Lung microvascular endothelial cell (primary cell): Measurements from ENCODE around the gene MCRIP2. TPM values are rescaled to one million over a fixed set of nuclear protein-coding genes. Genes with fewer than 3 reads are reported as not detected.
A peak's percentile ranks its signal among the peaks of the same experiment; 100 is the strongest.

ENCODE experiments used
- DNase-seq, 2 donors: peaks; one replicate each; pipeline versions ENCODE4 v3.0.0 to v3.0.0-alpha.2; 2010; ENCODE audit warnings: low read depth in 2 of 2
- total RNA-seq: library from RNA; depleted of rRNA; stranded (reverse); fragments of >200 nt; gene quantifications from 2 replicates; pipeline ENCODE4 v1.2.1, GENCODE V29; 2014

The MCRIP2 gene
- total RNA-seq, 1 donor from 2014 or later = 11.9 TPM

DNA sequence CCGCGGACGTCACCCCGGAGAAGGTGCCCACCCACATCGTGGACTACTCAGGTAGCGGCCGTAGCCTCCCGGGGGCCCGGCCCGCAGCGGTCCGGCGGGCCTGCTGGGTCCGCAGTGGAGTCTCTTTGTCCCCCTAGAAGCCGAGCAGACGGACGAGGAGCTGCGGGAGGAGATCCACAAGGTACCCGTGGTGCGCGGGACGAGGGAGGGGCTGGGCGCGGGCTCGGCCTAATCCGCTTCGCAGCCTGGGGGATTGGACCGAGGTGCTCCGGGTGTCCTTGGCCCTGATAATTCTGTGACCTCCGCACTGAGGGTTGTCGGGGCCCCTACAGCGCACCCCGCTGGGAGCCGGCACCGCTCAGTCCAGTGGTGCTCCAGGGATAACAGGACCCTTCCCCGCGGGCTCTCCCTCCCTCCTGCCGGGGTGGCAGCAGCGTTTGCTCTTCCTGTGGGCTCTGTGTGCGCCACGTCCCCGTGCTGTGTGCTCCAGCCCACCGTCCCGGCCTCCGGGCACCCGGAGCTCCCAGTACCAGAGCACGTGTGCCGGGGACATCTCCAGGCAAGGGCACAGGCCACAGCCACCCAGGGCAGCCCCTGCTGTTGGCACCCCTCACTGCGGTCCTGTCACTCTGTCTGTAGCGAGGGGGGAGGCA lies 27.0 kb downstream of the MCRIP2 start:
- DNase-seq = peak; percentile 32 to 36

DNA sequence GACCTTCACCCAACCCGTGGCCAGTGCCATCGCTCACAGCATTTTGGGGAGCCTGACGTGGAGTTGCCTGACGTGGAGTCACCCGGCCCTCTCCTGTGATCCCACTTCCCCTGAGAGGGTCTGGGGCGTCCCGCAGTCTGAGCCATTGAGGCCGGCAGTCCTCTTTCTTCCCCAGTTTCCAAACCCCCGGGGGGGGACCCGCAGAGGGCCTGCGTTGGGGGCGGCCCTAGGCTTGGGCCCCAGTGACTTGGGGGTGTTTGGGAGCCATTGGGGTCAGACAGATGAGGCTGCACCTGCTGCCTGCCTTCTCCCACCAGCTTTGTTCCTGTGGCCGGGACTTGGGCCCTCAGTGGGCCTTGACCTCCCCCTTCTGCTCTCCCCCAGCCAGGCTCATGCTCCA lies 28.0 kb downstream of the MCRIP2 start:
- DNase-seq = no peak

DNA sequence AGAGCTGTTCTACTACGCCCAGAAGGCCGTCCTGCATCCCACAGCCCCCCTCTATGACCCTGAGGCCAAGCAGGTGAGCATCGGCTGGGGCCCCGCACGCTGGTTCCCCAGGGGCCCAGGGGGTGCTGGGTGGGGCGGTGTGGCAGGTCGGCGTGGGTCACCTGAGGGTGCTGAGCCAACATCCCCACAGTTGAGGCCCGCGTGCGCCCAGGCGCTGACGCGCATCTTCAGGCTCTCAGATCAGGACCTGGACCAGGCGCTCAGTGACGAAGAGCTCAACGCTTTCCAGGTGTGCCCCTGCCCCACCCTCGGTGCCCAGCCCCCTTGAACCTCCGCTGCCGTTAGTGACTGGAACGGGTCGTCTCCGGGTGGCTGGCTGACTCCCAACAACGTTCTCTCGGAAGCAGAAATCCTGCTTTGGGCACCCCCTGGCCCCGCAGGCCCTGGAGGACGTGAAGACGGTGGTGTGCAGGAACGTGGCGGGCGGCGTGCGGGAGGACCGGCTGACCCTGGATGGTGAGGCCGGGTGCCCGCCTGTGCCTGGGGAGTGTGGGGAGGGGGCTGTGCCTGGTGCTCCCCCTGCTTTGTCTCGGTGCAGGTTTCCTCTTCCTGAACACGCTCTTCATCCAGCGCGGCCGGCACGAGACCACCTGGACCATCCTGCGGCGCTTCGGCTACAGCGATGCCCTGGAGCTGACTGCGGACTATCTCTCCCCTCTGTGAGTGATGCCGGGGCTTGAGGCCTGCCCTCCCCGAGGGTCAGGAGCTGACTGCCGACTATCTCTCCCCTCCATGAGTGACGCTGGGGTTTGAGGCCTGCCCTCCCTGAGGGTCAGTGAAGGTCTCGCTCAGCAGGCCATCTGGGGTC lies 29.1 kb downstream of the MCRIP2 start:
- DNase-seq = no peak

DNA sequence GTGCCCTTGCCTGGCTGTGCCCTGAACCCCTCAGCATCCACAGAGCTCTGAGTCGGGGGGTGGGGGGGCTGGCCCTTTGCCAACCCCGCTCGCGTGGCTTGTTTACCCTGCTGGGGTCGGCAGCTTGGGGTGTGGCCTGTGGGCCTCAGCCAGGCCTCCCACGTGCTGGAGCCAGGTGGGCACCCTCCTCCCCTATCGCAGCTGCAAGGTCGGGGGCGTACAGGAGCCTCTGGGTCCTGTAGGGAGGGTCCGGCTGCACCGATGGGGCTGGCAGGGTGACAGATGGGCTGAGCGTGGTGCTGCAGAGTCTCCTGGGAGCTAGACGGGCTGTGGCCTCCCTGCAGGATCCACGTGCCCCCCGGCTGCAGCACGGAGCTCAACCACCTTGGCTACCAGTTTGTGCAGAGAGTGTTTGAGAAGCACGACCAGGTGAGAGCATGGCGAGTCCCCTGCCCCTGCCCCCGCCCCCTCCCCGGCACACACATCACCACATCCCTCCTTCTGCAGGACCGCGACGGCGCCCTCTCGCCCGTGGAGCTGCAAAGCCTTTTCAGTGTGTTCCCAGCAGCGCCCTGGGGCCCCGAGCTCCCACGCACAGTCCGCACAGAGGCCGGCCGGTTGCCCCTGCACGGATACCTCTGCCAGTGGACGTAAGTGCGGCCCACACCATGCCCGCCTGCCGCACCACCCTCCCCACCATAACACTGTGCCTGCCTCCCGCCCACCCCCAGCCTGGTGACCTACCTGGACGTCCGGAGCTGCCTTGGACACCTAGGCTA lies 29.9 kb downstream of the MCRIP2 start:
- no peak for DNase-seq

DNA sequence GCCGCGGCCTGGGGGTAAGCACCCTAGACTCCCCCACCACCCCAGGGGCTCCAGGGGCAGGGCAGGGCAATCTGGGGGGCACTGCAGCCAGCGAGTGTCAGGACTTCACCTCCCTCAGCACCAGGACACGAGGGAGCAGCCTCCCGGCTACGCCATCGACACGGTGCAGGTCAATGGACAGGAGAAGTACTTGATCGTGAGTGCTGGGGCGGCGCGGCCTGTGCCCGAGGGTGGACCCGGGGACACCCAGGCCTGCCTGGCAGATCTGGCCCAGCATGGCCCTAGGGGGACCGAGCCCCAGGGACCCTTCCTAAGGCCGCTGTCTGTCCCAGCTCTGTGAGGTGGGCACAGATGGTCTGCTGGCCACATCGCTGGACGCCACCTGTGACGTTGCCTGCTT lies 30.7 kb downstream of the MCRIP2 start:
- DNase-seq = no peak

DNA sequence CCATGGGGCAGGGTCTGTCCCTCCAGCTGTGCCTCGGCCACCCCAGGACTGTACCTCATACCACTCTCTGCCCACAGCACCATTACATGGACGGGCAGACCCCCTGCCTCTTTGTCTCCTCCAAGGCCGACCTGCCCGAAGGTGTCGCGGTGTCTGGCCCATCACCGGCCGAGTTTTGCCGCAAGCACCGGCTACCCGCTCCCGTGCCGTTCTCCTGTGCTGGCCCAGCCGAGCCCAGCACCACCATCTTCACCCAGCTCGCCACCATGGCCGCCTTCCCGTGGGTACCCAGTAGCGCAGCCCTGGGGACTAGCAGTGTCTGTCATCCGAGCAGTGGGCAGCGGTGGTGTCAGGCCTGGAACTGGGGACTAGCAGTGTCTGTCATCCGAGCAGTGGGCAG lies 31.2 kb downstream of the MCRIP2 start:
- no peak for DNase-seq

DNA sequence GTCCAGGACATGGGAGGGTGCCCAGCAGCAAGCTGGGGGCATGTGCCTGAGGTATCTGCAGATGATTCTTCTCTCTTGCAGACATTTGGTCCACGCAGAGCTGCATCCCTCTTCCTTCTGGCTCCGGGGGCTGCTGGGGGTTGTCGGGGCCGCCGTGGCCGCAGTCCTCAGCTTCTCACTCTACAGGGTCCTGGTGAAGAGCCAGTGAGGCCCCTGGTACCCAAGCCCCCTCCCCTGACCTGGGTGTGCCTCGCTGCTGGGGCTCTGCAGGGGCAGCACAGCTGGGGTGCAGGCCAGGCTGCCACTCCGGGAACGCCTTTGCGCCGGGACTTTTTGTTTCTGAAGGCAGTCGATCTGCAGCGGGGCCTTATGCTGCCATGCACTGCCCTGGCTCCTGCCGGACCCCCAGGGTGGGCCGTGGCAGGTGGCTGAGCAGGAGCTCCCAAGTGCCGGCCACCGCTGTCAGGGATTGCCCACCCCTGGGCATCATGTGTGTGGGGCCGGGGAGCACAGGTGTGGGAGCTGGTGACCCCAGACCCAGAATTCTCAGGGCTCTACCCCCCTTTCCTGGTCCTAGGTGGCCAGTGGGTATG lies 31.9 kb downstream of the MCRIP2 start:
- no peak for DNase-seq

DNA sequence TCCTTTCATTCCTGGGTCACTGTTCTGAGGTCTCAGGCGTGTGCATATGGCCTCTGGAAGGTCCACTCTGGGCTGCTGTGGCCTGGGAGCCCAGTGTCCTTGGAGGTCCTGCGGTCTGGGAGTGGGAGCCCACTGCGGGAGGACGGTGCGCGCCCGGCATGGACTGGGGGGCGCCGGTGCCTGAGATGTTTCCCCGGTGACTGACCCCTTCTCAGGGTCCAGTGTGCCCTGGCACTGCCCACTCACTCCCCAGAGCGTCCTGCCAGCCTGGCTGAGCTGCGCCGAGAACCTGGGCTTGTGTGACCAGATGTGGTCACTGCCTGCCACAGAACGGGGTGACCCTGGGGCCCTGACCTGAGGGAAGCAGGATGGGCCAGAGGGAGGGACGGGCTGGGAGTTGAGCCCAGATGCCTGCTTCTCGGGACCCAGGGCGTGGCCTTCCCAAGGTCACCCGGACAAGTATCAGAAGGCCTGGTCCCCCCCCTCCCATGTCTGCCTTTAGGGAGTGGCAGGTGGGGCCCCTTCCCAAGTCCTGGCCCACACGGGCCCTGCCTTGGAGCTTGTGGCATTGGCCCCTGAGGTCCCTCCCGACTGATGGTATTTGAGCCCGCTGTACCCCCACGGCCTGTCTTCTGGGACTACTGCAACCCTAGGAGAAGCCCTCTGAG lies 32.7 kb downstream of the MCRIP2 start:
- no peak for DNase-seq

DNA sequence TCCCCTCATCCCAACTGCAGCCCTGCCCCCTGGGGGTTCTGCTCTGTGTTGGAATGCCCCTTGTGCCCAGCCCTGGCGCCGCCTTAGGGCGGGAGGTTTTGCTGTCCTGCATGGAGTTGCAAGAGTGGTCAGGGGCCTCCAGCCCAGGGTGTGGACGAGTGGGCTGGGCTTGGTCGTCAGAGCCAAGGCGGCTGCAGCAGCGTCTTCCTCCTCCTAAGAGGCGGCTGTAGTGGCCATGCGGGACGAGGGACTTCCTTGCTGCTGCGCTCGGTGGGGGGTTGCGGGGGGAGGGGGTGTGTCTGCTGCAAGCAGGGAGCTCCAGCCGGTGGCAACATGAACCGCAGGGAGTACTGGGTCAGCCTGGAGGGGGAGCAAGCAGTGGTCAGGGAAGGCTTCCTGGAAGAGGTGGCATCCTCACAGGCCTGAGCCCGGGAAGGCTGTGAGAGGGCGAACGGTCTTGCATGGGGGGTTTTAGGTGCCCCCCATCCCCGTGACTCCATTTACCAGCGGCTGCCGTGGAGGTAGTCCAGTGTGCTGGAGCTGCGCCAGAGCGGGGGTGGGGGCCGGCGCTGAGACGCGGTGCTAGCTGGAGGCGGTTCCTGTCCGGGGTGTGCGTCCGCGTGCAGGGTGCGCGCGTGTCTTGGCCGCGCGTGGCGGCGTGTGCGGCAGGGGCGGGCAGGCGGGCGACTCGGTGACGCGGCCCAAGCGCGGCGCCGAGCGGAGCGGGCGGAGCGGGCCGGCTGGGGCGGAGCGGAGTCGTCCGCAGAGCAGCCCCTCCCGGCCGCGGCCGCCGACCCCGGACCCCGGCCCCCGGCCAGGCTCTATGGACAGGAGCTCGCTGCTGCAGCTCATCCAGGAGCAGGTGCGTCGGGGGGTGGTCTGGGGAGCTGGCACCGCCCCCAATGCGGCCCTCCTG lies 33.6 kb downstream of the MCRIP2 start, which contains the start of gene RHBDL1:
TSS of gene RHBDL1 (plus strand) at position 704 of the 916 bp plus-strand sequence. CDS start at position 824, 120 bp downstream.
- DNase-seq = peak in 1 of 2 donors; percentile 18

DNA sequence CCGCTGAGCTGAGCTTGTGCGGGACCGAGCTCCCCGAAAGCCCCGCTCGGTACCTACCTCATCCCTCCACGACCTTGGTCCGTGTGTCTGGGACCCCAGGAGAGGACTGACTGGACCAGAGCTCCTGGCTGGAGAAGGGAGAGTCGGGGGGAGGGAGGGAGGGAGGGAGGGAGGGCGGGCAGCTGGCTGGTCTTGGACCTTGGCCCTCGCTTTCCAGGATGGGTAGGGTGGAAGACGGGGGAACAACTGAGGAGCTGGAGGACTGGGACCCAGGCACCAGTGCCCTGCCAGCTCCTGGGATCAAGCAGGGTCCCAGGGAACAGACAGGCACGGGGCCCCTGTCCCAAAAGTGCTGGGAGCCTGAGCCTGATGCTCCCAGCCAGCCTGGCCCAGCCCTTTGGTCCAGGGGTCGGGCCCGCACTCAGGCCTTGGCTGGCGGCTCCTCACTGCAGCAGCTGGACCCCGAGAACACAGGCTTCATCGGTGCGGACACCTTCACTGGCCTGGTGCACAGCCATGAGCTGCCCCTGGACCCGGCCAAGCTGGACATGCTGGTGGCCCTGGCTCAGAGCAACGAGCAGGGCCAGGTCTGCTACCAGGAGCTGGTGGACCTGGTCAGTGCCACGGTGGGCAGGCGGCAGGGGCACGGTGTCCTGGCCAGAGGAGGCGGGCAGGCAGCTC lies 34.4 kb downstream of the MCRIP2 start:
- no peak for DNase-seq

DNA sequence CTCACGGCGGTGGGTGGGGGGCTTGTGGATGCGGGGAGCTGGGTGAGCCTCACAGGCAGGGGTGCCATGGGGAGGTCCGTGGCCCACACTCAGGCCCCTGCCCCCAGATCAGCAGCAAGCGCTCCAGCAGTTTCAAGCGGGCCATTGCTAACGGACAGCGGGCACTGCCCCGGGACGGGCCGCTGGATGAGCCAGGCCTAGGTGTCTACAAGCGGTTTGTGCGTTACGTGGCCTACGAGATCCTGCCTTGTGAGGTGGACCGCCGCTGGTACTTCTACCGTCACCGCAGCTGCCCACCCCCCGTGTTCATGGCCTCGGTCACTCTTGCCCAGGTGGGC lies 34.9 kb downstream of the MCRIP2 start:
- DNase-seq = no peak

DNA sequence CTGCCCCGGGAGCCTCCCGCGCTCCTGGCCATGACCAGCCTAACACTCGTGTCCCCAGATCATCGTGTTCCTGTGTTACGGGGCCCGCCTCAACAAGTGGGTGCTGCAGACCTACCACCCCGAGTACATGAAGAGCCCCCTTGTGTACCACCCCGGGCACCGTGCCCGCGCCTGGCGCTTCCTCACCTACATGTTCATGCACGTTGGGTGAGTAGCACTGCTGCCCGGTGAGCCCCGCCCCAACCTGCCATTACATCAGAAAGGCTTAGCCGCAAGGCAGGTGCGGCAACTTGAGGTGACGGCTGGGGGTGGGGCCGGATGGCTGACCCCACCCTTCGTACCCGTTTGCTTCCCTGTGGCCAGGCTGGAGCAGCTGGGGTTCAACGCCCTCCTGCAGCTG lies 35.3 kb downstream of the MCRIP2 start:
- no peak for DNase-seq

DNA sequence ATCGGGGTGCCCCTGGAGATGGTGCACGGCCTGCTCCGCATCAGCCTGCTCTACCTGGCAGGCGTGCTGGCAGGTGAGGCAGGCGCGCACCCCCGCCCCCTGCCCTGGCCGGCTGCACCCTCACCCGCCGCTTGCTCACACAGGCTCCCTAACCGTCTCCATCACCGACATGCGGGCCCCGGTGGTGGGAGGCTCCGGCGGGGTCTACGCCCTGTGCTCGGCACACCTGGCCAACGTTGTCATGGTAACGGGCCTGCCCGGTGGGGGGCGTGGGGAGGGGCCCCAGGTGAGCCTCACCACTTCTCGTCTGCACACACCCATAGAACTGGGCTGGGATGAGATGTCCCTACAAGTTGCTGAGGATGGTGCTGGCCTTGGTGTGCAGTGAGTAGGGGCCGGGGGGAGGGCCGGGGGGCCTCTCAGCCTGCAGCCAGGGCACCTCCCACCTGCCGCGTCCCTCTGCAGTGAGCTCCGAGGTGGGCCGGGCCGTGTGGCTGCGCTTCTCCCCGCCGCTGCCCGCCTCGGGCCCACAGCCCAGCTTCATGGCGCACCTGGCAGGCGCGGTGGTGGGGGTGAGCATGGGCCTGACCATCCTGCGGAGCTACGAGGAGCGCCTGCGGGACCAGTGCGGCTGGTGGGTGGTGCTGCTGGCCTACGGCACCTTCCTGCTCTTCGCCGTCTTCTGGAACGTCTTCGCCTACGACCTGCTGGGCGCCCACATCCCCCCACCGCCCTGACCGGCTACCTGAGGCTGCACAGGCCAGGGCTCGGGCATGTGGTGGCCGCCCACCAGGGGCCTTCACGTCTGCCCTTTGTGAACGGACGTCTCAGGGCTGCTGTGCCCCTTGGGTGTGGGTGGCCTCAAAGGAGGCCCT lies 35.9 kb downstream of the MCRIP2 start:
- no peak for DNase-seq

DNA sequence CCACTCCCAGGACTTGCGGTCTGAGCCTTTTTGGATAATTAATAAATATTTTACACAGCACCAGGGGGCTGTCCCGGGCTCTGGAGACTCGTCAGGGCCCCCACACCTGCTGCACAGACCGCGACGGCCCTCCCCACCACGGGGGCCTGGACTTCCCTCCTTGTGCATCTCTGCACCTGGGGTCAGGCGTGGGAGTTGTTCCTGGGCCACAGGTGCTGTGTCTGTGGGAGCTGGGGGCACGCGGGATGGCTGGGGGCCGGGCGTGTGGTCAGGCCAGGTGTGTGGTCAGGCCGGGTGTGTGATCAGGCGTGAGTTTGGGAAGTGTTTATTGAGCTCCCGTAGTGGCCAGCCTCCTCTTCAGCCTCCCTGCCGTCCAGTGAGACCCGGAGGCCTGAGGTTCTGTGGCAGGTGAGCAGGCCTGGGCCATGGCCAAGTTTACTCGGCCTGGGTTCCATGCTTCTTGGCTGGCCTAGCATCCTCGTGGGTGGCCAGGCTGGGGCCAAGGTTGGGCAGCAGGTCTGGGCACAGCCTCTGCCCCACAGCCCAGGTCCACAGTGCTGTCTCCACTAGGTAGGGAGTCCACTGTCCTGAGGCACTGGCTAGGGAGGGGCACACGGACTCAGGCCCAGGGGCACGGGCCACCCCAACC lies 36.7 kb downstream of the MCRIP2 start:
- no peak for DNase-seq

DNA sequence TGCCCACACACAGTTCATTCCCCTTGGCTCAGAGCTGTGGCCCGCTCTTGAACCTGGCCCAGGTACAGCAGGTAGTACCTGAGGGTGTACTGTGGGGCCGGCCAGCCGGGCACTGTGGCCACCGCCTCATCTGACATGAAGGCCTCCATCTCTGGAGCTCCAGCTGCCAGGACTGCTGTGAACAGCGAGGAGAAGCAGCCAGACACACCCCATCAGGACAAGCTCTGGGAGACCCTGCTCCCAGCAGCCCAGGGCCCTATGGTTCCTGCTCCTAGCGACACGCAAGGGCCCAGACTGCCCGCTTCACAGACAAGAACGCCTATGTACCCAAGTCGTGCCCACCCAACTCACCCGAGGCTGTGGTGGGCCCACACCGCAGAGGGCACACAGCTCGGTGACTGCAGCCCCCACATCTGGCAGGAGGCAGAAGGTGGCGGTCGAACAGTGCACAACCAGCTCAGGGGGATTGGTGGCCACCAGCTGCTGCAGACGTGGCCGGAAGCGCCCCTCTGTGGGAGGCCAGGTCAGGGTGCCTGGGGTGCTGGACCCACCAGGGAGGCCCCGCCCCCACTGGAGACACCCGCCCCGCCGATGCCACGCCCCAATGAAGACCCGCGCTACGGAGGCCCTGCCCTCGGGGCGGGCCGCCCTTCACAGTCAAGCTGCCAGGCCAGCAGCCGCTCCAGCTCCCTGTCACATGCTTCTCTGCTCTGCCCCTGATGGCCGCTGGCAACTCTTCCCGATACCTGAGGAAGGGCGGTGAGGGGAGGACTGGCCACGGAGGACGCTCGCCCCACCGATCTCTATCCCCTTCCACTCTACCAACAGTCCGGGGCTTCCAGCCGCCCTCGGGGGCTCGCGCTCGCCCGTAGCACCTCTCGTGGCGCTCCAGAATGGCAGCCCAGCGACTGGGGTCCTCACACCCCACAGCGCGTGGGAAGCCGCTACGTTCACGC lies 37.5 kb downstream of the MCRIP2 start:
- DNase-seq = peak; percentile 49 to 77

DNA sequence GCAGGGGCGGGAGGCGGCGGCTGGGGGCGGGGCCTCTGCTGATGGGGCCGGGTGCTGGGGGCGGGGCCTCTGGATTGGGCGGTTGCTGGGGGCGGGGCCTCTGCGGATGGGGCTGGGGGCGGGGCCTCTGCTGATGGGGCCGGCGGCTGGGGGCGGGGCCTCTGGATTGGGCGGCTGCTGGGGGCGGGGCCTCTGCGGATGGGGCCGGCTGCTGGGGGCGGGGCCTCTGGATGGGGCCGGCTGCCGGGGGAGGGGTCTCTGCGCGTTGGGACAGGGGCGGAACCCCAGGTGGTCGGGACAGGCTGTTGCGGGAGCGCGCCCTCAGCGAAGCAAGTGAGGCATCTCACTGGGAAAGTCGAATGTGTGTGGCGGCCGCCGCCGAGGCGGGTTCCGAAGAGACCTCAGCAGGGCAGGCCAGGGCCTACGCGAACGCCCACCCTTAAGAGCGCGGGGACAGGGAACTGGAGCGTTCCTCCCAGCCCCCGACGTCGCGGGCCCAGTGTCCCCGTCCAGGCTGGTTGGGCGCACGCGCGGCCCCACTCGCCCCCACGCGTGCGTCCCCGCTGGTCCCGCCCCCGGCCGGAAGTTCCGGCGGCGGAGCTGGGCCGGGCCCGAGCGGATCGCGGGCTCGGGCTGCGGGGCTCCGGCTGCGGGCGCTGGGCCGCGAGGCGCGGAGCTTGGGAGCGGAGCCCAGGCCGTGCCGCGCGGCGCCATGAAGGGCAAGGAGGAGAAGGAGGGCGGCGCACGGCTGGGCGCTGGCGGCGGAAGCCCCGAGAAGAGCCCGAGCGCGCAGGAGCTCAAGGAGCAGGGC lies 38.4 kb downstream of the MCRIP2 start, which contains the start of gene STUB1:
TSS of gene STUB1 (plus strand) at position 597 of the 811 bp plus-strand sequence. CDS start at position 713, 116 bp downstream.
- DNase-seq = peak; percentile 90 to 95
